HEK293 (cell line): ENCODE data around the gene DDX51.

Experiments
- CTCF ChIP-seq: fragments of 450-650 bp; formaldehyde crosslinking; IDR thresholded peaks from 2 replicates; pipeline ENCODE4 v1.5.1; 2016; ENCODE audit warnings: missing biosample characterization, missing genetic modification characterization
- PATZ1 ChIP-seq: fragments of 450-650 bp; formaldehyde crosslinking; IDR thresholded peaks from 2 replicates; pipeline ENCODE4 v1.5.1; 2016; ENCODE audit warnings: missing biosample characterization, missing genetic modification characterization
- SP2 ChIP-seq: fragments of 450-650 bp; formaldehyde crosslinking; IDR thresholded peaks from 2 replicates; pipeline ENCODE4 v1.5.1; 2016; ENCODE audit warnings: missing biosample characterization, missing genetic modification characterization
- ZNF19 ChIP-seq: fragments of 450-650 bp; formaldehyde crosslinking; IDR thresholded peaks from 2 replicates; pipeline ENCODE4; 2016; ENCODE audit warnings: missing biosample characterization, missing genetic modification characterization, low read depth
- ZNF239 ChIP-seq: fragments of 450-650 bp; formaldehyde crosslinking; IDR thresholded peaks from 2 replicates; pipeline ENCODE4 v1.5.1; 2016; ENCODE audit warnings: missing biosample characterization, missing genetic modification characterization
- ZNF449 ChIP-seq: fragments of 450-650 bp; formaldehyde crosslinking; IDR thresholded peaks from 2 replicates; pipeline ENCODE4 v1.5.1; 2017; ENCODE audit warnings: missing biosample characterization, mild to moderate bottlenecking, missing genetic modification characterization, moderate library complexity
- ZNF48 ChIP-seq: fragments of 450-650 bp; formaldehyde crosslinking; IDR thresholded peaks from 2 replicates; pipeline ENCODE4 v1.5.1; 2016; ENCODE audit warnings: missing biosample characterization, missing genetic modification characterization
- ZNF501 ChIP-seq: fragments of 450-650 bp; formaldehyde crosslinking; IDR thresholded peaks from 2 replicates; pipeline ENCODE4 v1.5.1; 2016; ENCODE audit warnings: missing biosample characterization, missing genetic modification characterization
- ZNF837 ChIP-seq: fragments of 450-650 bp; formaldehyde crosslinking; IDR thresholded peaks from 2 replicates; pipeline ENCODE4 v1.5.1; 2016; ENCODE audit warnings: missing biosample characterization, missing genetic modification characterization
- TF ChIP-seq, protein P1 (sequence below): fragments of 450-650 bp; formaldehyde crosslinking; IDR thresholded peaks from 2 replicates; pipeline ENCODE4 v1.5.1; 2016; ENCODE audit warnings: missing biosample characterization, missing genetic modification characterization, low read depth

DNA sequence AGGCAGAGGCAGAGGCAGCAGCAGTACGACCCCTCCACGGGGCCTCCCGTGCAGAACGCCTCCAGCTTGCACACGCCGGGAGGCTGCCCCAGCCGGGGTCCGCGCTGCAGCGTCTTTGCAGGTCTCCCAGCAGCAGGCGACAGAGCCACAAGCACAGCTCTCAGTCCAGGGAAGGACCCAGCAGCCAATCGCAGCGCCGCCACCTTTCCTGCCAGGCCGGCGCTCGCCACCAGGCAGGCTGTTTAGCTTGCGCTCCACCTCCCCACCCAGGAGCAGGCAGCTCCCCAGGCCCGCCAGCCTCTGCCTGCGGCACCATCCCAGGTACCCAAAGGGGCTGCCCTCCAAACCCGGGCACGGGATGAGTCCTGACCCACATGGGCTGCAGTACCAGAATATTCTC lies 25.2 kb downstream of the DDX51 start:
- TF ChIP-seq ZNF19 (tag by site-specific recombination) (no peak), PATZ1 (tag by site-specific recombination) (no peak), CTCF (no peak), ZNF48 (no peak), ZNF837 (no peak), ZNF239 (tag by site-specific recombination) (no peak), ZNF501 (no peak), SP2 (tag by site-specific recombination) (no peak), ZNF449 (tag by site-specific recombination) (no peak)
- TF ChIP-seq, protein P1, sequence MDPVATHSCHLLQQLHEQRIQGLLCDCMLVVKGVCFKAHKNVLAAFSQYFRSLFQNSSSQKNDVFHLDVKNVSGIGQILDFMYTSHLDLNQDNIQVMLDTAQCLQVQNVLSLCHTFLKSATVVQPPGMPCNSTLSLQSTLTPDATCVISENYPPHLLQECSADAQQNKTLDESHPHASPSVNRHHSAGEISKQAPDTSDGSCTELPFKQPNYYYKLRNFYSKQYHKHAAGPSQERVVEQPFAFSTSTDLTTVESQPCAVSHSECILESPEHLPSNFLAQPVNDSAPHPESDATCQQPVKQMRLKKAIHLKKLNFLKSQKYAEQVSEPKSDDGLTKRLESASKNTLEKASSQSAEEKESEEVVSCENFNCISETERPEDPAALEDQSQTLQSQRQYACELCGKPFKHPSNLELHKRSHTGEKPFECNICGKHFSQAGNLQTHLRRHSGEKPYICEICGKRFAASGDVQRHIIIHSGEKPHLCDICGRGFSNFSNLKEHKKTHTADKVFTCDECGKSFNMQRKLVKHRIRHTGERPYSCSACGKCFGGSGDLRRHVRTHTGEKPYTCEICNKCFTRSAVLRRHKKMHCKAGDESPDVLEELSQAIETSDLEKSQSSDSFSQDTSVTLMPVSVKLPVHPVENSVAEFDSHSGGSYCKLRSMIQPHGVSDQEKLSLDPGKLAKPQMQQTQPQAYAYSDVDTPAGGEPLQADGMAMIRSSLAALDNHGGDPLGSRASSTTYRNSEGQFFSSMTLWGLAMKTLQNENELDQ (tag by site-specific recombination): no peak
